DMS 273 (cell line): Measurements from ENCODE around the gene CCR7.

ENCODE experiments used
- DNase-seq: peaks from one replicate; lab custom pipeline; 2025; ENCODE audit not compliant: unreplicated experiment; lab: John Stamatoyannopoulos, UW

Gene CCR7

DNA sequence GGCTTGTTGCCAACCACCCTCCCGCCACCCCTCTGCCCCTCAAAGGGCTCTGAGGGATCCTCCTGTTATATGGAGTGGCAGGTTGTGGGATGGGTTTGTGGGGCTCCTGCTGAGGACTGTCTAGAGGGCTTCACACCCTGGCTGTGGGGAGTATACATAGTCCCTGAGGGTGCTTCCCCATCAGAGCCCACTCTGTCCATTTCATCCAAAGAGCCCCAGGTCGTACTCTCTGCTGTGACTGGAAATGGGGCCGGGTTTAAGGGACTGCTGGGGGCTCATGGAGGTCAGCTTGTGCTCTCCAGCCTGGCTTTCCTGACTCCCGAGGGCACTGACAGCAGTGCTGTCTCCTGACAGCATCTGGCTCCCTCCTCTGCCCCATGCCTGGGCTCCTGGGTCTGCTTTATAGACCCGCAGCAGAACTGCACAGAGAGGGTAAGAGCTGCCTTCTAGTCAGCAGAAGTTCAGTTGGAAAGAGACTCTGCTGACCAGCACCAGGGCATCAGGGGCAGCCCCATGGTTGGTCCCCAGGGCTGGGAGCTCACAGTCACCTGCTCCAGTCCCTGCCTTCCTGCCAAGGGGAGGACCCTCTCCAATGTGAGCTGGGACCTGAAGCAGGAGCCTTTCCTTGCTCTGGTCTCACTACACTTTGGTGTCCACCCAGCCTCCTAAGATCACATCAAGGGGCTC, 46.0 kb downstream of the CCR7 start:
- DNase-seq: no peak

GRCh38 chr17:40518401-40519088, 46.7 kb downstream of the CCR7 start:
- DNase-seq: no peak

- DNase-seq: no peak
Measured at GRCh38 chr17:40517981-40518380, 47.3 kb downstream of the CCR7 start.

GRCh38 chr17:40517286-40517662, 48.0 kb downstream of the CCR7 start:
- no peak for DNase-seq

GRCh38 chr17:40516581-40517285, 48.5 kb downstream of the CCR7 start:
- no peak for DNase-seq

- DNase-seq: no peak
Measured at GRCh38 chr17:40515491-40516041, 49.7 kb downstream of the CCR7 start.

DNA sequence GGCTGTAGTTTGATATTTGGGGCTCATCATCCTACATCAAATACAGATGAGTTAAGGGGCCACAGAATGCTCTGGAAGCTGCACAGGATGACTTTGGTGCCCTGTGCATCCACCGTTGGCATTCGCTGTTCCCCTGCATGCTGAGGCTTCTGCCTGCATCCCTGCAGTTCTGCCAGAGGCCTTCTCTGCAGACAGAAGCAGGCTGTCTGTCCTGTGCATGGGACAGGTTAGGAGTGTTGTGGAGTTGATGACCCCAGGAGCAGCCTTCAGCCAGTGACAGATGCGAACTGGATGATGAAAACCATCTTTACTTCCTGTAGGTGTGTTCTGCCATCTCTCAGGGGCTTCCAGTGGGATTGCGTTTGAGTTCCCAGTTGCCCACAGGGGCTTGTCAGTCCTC, 50.3 kb downstream of the CCR7 start:
- no peak for DNase-seq

GRCh38 chr17:40514013-40514875, 51.0 kb downstream of the CCR7 start:
- DNase-seq: no peak

GRCh38 chr17:40511667-40512220, 53.5 kb downstream of the CCR7 start:
- no peak for DNase-seq

DNA sequence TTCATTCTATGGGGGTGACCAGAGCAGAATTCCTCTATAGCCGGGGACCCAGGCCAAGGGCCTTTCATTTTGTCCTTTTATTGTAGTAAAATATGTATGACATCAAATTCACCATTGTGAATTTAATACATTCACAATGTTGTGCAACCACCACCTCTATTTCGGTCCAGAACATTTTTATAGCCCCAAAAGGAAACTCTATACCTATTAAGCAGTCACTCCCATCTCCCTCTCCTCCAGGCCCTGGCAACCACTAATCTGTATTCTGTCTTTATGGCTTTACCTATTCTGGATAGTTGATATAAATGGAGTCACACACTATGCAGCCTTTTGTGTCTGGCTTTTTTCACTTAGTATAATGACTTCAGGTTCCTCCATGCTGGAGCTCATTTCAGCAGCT, 54.1 kb downstream of the CCR7 start:
- no peak for DNase-seq

DNA sequence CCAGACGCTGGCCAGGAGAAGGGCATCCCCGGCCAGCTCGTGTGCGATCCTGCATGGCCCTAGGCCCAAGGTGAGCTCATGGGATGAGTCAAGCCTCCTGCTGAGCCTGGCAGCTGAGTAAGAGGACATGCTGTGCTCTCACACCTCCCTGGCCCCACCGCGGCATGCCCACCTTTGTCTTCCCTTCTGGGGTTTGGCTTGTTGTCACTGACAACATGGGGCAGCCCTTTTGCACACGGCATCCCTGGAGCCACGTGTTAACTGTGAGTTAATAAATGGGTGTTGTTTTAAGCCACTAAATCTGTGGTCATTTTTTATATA, 55.0 kb downstream of the CCR7 start:
- DNase-seq: peak; percentile 63

- DNase-seq: peak; percentile 55
Measured at GRCh38 chr17:40509626-40510327, 55.5 kb downstream of the CCR7 start.

DNA sequence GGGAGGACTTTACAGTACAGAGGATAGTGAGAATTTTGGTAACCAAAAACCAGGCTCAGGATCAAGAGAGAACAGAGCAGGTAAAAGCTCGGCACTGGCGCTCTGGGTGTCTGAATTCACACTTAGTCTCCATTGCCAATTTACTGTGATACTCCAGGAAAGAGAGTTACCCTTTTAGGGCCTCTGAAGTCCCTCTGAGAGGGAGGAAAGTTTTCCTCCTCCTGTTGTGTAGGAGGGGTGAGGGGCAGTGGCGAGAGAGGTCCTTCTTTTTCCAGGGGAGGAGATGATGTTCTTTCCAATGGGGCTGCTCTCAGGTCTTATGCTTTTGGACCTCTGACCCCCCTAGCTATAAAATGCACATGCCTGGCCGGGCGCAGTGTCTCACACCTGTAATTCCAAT, 58.5 kb downstream of the CCR7 start:
- no peak for DNase-seq
